GM12873 (cell line): ENCODE results near the gene IRF2.

ENCODE experiments used
- CTCF ChIP-seq: IDR thresholded peaks from 2 replicates; pipeline ENCODE4 v1.5.1; 2012; ENCODE audit warnings: low read depth, mild to moderate bottlenecking, moderate library complexity, low read length, control low read depth; ENCODE audit not compliant: insufficient read depth; ENCODE audit errors: missing control alignments

The IRF2 gene

GRCh38 chr4:184404047-184404446, 70.3 kb downstream of the IRF2 start:
- no peak for TF ChIP-seq CTCF

DNA sequence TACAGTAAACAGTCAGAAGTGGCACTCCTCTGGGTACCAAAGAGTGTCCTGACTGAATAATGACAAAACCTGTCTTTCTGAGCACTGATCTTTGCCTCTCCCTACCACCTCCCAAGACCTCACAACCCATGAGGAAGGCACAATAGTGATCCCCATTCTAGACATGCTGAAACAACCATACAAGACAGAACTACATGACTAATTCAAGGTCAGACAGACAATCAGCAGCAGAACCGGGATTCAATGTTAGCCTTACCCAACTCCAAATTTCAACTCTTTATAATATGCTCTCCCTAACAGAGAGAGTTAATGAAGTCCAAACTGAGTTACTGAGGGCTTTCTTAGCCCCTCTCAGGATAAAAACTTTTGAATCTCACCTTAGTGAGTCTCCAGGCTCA, 71.0 kb downstream of the IRF2 start:
- no peak for TF ChIP-seq CTCF

- no peak for TF ChIP-seq CTCF
These were observed 71.5 kb downstream of the IRF2 start for GRCh38 chr4:184402740-184403383.

DNA sequence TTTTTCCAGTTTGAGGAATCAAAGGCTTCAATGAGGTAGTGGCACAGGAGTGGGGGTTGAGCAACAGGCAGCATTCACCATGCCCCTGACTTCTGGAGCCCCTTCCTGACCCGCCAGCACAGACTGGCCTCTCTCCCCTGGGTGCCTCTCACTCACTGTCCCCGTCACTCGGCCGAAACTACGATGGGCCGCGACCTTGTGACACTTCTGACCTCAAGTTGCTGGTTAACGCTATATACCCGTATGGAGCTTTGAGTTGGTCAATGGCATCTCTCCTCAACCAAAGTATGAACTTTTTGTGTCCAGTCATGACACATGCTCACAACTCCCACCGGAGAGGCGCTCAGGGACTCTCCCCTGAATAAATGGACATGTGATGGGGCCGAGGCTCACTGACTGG, 72.1 kb downstream of the IRF2 start:
- no peak for TF ChIP-seq CTCF

- no peak for TF ChIP-seq CTCF
These were observed 72.8 kb downstream of the IRF2 start for GRCh38 chr4:184401397-184402171.

GRCh38 chr4:184400891-184401290, 73.5 kb downstream of the IRF2 start:
- TF ChIP-seq CTCF, result no peak

DNA sequence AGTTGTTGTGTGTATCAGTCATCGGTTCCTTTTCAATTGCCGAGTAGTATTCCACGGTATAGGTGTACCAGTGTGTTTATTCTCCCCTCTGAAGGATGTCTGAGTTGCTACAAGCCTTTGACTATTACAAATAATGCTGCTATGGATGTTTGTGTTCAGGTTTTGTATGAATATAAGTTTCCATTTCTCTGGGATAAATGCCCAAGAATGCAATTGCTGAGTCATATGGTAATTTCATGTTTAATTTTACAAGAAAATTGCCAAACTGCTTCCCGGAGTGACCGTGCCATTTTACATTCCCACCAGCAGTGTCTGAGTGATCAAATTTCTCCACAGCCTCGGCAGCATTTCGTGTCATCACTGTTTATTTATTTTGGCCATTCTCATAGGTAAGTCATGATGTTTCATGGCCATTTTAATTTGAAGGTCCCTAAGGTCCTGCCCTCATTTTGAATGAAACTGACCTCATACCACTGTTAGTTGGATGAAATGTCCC, 73.9 kb downstream of the IRF2 start:
- TF ChIP-seq CTCF, result no peak
